Measurements from ENCODE around the gene PLA2G5. TPM values are rescaled to one million over a fixed set of nuclear protein-coding genes. Genes with fewer than 3 reads are reported as not detected.

PLA2G5 gene
- total RNA-seq, 1 donor from 2014 or later, result 0.25 TPM

DNA sequence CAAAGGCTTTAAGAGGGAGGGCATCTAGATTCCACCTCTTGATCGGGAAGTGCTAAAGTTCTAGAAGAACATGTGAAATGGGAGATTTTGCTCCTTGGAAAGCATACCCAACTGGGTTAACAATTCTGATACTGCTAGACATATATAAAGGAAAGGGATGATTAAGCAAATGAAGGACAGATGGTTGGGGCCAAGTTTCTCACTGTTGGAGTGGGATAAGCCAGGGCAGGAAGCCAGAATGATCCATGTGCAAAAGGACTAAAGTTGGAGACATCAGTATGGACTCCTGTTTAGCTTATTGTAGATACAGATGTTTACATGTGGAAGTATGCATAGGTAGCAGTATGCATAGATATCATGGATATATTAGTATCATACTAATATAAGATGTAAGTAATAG, 16.8 kb downstream of the PLA2G5 start:
- no peak overlapping the region for H3K4me3 Mint-ChIP-seq
- peaks cover 10% of the 10 kb centered on the region for H3K4me1 Mint-ChIP-seq
- H3K27me3 Mint-ChIP-seq (ENCODE audit: low read depth), result peaks cover 14% of the 10 kb centered on the region
- no peak overlapping the region for H3K27ac Mint-ChIP-seq
- TF ChIP-seq, protein P1, sequence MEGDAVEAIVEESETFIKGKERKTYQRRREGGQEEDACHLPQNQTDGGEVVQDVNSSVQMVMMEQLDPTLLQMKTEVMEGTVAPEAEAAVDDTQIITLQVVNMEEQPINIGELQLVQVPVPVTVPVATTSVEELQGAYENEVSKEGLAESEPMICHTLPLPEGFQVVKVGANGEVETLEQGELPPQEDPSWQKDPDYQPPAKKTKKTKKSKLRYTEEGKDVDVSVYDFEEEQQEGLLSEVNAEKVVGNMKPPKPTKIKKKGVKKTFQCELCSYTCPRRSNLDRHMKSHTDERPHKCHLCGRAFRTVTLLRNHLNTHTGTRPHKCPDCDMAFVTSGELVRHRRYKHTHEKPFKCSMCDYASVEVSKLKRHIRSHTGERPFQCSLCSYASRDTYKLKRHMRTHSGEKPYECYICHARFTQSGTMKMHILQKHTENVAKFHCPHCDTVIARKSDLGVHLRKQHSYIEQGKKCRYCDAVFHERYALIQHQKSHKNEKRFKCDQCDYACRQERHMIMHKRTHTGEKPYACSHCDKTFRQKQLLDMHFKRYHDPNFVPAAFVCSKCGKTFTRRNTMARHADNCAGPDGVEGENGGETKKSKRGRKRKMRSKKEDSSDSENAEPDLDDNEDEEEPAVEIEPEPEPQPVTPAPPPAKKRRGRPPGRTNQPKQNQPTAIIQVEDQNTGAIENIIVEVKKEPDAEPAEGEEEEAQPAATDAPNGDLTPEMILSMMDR (IDR thresholded peaks at IDR 0.05; ENCODE audit: unreplicated experiment), result no peak
- DNase-seq (ENCODE audit: low spot score in 2 of 2, unreplicated experiment in 2 of 2), result no peak
- H3K9me3 Mint-ChIP-seq, result no peaks in the 10 kb centered on the region
- no peaks in the 10 kb centered on the region for H3K36me3 Mint-ChIP-seq

DNA sequence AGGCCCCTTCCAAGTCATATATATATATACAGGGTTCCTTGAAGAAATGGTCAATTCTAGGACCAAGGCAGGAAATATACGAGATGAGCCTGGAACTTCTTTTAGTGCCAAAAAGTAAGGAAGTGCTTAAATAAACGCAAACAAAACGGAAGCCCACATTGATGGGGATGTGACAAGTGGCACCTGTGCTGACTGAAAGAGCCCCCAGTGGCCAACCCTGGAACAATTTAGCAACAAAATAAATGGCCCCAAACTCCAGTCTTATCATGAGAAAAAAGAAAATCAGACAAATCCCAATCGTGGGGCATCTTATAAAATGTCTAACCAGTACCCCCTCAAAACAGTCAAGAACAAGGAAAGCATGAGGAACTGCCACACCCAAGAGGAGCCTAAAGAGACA, 17.7 kb downstream of the PLA2G5 start:
- TF ChIP-seq, protein P1 (IDR thresholded peaks at IDR 0.05; ENCODE audit: unreplicated experiment), result peak; percentile 18
- Mint-ChIP-seq H3K36me3 (no peaks in the 10 kb centered on the region), H3K4me3 (no peak overlapping the region), H3K27me3 (ENCODE audit: low read depth) (peaks cover 23% of the 10 kb centered on the region), H3K9me3 (no peaks in the 10 kb centered on the region), H3K27ac (no peak overlapping the region), H3K4me1 (peaks cover 10% of the 10 kb centered on the region)
- no peak for DNase-seq (ENCODE audit: low spot score in 2 of 2, unreplicated experiment in 2 of 2)

DNA sequence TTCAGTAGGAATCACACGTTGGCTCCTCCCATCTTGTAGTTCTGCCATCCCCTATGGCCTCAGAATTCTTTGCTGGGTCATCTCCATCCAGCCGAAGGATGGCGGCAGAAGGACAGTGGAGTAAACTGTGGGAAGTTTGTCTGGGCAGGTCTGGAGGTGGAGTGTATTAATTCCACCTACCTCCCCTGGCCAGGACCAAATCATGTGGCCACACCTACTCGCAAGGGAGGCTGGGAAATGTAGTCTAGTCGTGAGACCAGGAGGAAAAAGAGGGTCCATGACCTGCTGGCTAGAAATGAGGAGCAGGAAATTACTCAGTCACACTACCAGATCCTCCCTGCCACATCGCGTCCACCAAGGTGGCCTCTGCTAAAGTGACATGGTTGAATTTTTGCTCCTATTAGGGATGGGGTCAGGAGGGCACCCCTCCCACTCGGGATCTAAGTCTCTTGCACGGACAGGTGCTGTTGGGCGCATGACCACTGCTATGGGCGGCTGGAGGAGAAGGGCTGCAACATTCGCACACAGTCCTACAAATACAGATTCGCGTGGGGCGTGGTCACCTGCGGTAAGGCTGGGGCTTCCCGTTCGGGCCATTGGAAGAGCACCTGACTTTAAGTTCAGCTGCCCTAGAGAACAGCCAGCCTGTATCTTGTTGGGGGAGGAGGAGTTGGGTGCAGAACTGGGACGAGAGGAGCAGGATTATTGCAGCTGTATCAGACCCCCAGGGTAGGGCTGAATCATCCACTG, 19.5 kb downstream of the PLA2G5 start:
- H3K27ac Mint-ChIP-seq, result no peak overlapping the region

GRCh38 chr1:20090119-20090518, 20.1 kb downstream of the PLA2G5 start:
- Mint-ChIP-seq H3K4me3 (no peak overlapping the region), H3K4me1 (peaks cover under 1% of the 10 kb centered on the region), H3K27me3 (ENCODE audit: low read depth) (peaks cover 30% of the 10 kb centered on the region)

More for the DNA sequence above, 19.5 kb downstream of the PLA2G5 start:
- Mint-ChIP-seq H3K27me3 (ENCODE audit: low read depth) (peaks cover 30% of the 10 kb centered on the region), H3K4me1 (peaks cover 7% of the 10 kb centered on the region), H3K36me3 (no peaks in the 10 kb centered on the region), H3K4me3 (no peak overlapping the region), H3K9me3 (no peaks in the 10 kb centered on the region)
- DNase-seq (ENCODE audit: low spot score in 2 of 2, unreplicated experiment in 2 of 2), result no peak
- TF ChIP-seq, protein P1 (IDR thresholded peaks at IDR 0.05; ENCODE audit: unreplicated experiment), result no peak

DNA sequence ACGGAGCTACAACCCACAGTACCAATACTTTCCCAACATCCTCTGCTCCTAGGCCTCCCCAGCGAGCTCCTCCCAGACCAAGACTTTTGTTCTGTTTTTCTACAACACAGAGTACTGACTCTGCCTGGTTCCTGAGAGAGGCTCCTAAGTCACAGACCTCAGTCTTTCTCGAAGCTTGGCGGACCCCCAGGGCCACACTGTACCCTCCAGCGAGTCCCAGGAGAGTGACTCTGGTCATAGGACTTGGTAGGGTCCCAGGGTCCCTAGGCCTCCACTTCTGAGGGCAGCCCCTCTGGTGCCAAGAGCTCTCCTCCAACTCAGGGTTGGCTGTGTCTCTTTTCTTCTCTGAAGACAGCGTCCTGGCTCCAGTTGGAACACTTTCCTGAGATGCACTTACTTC, 20.6 kb downstream of the PLA2G5 start:
- no peaks in the 10 kb centered on the region for H3K9me3 Mint-ChIP-seq
- no peak overlapping the region for H3K27ac Mint-ChIP-seq
- no peak overlapping the region for H3K4me3 Mint-ChIP-seq
- H3K4me1 Mint-ChIP-seq, result no peaks in the 10 kb centered on the region
- H3K36me3 Mint-ChIP-seq, result no peaks in the 10 kb centered on the region
- peaks cover 30% of the 10 kb centered on the region for H3K27me3 Mint-ChIP-seq (ENCODE audit: low read depth)
- TF ChIP-seq, protein P1 (IDR thresholded peaks at IDR 0.05; ENCODE audit: unreplicated experiment), result no peak
- DNase-seq (ENCODE audit: low spot score in 2 of 2, unreplicated experiment in 2 of 2), result no peak

More at GRCh38 chr1:20090119-20090518, 20.1 kb downstream of the PLA2G5 start:
- Mint-ChIP-seq H3K36me3 (no peaks in the 10 kb centered on the region), H3K9me3 (no peaks in the 10 kb centered on the region), H3K27ac (no peak overlapping the region)
- DNase-seq (ENCODE audit: low spot score in 2 of 2, unreplicated experiment in 2 of 2), result no peak
- TF ChIP-seq, protein P1 (IDR thresholded peaks at IDR 0.05; ENCODE audit: unreplicated experiment), result no peak

Measured in mesothelial cell of epicardium (in vitro differentiated cells).